GM18858 (cell line): Measurements from ENCODE around the gene JPH4.
"Not testable (repeated sequence)": the region's sequence is repeated elsewhere in the genome, so short reads cannot be mapped to it uniquely, and the experiment has no call there.

Experiments
- ATAC-seq: cut with Tn5 transposase; IDR thresholded peaks from one replicate; pipeline ENCODE4 v1.9.1; 2021; ENCODE audit not compliant: unreplicated experiment

The JPH4 gene

GRCh38 chr14:23609001-23609400 lies 30.4 kb upstream of the JPH4 start:
- ATAC-seq: no peak

- no peak for ATAC-seq
These were observed 29.9 kb upstream of the JPH4 start for GRCh38 chr14:23608454-23608853.

GRCh38 chr14:23605931-23606585 lies 27.5 kb upstream of the JPH4 start:
- peak; percentile 88 for ATAC-seq

- no peak for ATAC-seq
These were observed 26.1 kb upstream of the JPH4 start for GRCh38 chr14:23604675-23605170.

- ATAC-seq: no peak
These were observed 25.6 kb upstream of the JPH4 start for GRCh38 chr14:23604148-23604547.

- no peak for ATAC-seq
These were observed 24.5 kb upstream of the JPH4 start for GRCh38 chr14:23603103-23603502.

GRCh38 chr14:23602181-23603095 lies 23.8 kb upstream of the JPH4 start:
- no peak for ATAC-seq

GRCh38 chr14:23601845-23602180 lies 23.2 kb upstream of the JPH4 start:
- no peak for ATAC-seq

- no peak for ATAC-seq
These were observed 22.8 kb upstream of the JPH4 start for GRCh38 chr14:23601424-23601823.

GRCh38 chr14:23600806-23601205 lies 22.2 kb upstream of the JPH4 start:
- no peak for ATAC-seq

GRCh38 chr14:23600322-23600707 lies 21.7 kb upstream of the JPH4 start:
- ATAC-seq: no peak

- not testable (repeated sequence) for ATAC-seq
These were observed 15.6 kb upstream of the JPH4 start for GRCh38 chr14:23594191-23594590.

- ATAC-seq: no peak
These were observed 11.6 kb upstream of the JPH4 start for GRCh38 chr14:23590198-23590597.

- no peak for ATAC-seq
These were observed 11.0 kb upstream of the JPH4 start for GRCh38 chr14:23589606-23590005.

GRCh38 chr14:23588884-23589598 lies 10.5 kb upstream of the JPH4 start:
- ATAC-seq: peak; percentile 95

- not testable (repeated sequence) for ATAC-seq
These were observed 6.1 kb upstream of the JPH4 start for GRCh38 chr14:23584527-23585203.

GRCh38 chr14:23583761-23584526 lies 5.4 kb upstream of the JPH4 start:
- ATAC-seq: not testable (repeated sequence)

GRCh38 chr14:23582906-23583760 lies 4.5 kb upstream of the JPH4 start:
- no peak for ATAC-seq

GRCh38 chr14:23580948-23581281 lies 2.3 kb upstream of the JPH4 start:
- no peak for ATAC-seq
